ENCODE results near the gene ADCY3. TPM values are rescaled to one million over a fixed set of nuclear protein-coding genes. Genes with fewer than 3 reads are reported as not detected.

The ADCY3 gene
- total RNA-seq, 3 donors from 2014 or later = 24.9 to 30.4 (median 25.3) TPM

DNA sequence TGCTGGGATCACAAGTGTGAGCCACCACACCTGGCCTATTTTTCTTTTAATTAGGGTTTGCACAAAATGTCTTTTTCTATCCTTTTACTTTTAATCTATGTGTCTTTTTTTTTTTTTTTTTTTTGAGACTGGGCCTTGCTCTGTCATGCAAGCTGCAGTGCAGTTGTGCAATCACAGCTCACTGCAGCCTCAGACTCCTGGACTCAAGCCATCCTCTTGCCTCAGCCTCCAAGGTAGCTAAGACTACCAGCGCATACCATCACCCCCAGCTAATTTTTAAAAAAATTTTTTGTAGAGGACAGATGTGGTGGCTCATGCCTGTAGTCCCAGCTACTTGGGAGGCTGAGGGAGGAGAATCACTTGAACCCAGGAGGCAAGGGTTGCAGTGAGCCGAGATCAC lies 27.1 kb downstream of the ADCY3 start:
- no peak overlapping the region for H3K4me3 ChIP-seq
- DNase-seq = no peak
- H3K36me3 ChIP-seq (ENCODE audit: low read depth) = no peaks in the 10 kb centered on the region
- H3K4me1 ChIP-seq (ENCODE audit: low read depth) = no peaks in the 10 kb centered on the region
- intact Hi-C loops (cut with DNase I, micrococcal nuclease) = no loop called here
- TF ChIP-seq, protein P1, sequence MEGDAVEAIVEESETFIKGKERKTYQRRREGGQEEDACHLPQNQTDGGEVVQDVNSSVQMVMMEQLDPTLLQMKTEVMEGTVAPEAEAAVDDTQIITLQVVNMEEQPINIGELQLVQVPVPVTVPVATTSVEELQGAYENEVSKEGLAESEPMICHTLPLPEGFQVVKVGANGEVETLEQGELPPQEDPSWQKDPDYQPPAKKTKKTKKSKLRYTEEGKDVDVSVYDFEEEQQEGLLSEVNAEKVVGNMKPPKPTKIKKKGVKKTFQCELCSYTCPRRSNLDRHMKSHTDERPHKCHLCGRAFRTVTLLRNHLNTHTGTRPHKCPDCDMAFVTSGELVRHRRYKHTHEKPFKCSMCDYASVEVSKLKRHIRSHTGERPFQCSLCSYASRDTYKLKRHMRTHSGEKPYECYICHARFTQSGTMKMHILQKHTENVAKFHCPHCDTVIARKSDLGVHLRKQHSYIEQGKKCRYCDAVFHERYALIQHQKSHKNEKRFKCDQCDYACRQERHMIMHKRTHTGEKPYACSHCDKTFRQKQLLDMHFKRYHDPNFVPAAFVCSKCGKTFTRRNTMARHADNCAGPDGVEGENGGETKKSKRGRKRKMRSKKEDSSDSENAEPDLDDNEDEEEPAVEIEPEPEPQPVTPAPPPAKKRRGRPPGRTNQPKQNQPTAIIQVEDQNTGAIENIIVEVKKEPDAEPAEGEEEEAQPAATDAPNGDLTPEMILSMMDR (IDR thresholded peaks at IDR 0.05) = no peak
- peaks cover 19% of the 10 kb centered on the region for H3K9me3 ChIP-seq
- ATAC-seq = no peak

DNA sequence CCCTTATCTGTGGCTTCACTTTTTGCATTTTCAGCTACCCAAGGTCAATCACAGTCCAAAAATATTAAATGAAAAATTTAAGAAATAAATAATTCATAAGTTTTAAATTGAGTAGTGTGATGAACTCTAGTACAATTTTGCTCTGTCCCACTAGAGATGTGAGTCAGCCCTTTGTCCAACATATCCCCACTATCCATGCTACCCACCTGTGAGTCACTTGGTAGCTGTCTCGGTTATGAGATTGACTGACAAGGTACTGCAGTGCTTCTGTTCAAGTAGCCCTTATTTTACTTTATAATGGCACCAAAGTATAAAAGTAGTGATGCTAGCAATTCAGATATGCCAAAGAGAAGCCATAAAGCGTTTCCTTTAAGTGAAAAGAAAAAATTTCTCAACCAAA lies 28.8 kb downstream of the ADCY3 start:
- H3K4me3 ChIP-seq = no peak overlapping the region
- intact Hi-C loops (cut with DNase I, micrococcal nuclease) = no loop called here
- peaks cover 19% of the 10 kb centered on the region for H3K9me3 ChIP-seq
- TF ChIP-seq, protein P1 (IDR thresholded peaks at IDR 0.05) = no peak
- no peaks in the 10 kb centered on the region for H3K4me1 ChIP-seq (ENCODE audit: low read depth)
- ATAC-seq = no peak
- DNase-seq = no peak
- H3K36me3 ChIP-seq (ENCODE audit: low read depth) = no peaks in the 10 kb centered on the region

DNA sequence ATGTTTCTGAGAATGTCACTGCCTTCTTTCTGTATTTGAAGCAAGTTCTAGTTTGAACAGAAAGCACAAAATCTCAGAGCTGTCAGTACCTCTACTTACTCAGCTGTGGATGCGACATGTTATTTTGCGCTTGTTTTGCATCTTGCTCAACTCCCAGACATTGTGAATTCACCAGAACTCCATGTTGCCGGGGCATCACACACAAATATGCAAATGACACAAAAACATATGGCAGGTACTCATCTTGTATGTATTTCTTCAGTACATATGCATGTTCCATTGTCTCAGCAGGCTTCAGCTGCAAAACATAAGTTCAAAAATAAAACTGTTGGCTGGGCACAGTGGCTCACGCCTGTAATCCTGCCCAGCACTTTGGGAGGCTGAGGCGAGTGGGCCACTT lies 30.8 kb downstream of the ADCY3 start:
- Histone ChIP-seq H3K36me3 (ENCODE audit: low read depth) (no peaks in the 10 kb centered on the region), H3K4me1 (ENCODE audit: low read depth) (no peaks in the 10 kb centered on the region), H3K4me3 (no peak overlapping the region), H3K9me3 (peaks cover 3% of the 10 kb centered on the region)
- TF ChIP-seq, protein P1 (IDR thresholded peaks at IDR 0.05) = no peak
- DNase-seq (no peak), ATAC-seq (no peak)
- intact Hi-C loops (cut with DNase I, micrococcal nuclease) = no loop called here

DNA sequence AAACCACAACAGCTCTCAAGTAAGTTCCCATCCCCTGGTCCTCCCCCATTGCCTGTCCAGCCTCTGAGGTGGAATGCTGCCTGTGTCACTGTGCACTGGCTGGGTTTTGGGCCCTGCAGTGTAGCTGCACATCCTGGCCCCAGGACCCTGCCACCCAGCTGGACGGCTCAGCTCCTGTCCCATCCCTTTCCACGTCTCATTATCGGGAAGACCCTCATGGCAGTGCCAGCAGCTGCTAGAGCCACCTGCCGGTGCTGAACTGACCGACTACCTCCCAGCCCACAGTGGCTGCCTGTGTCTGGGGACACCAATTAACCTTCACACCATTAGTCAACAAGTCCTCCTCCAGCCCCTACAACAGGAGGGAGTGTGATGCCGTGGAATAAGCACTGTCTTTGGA lies 31.9 kb downstream of the ADCY3 start:
- TF ChIP-seq, protein P1 (IDR thresholded peaks at IDR 0.05) = no peak
- H3K36me3 ChIP-seq (ENCODE audit: low read depth) = no peaks in the 10 kb centered on the region
- intact Hi-C loops (cut with DNase I, micrococcal nuclease) = no loop called here
- no peak overlapping the region for H3K4me3 ChIP-seq
- ATAC-seq (no peak), DNase-seq (no peak)
- no peaks in the 10 kb centered on the region for H3K9me3 ChIP-seq
- no peaks in the 10 kb centered on the region for H3K4me1 ChIP-seq (ENCODE audit: low read depth)

DNA sequence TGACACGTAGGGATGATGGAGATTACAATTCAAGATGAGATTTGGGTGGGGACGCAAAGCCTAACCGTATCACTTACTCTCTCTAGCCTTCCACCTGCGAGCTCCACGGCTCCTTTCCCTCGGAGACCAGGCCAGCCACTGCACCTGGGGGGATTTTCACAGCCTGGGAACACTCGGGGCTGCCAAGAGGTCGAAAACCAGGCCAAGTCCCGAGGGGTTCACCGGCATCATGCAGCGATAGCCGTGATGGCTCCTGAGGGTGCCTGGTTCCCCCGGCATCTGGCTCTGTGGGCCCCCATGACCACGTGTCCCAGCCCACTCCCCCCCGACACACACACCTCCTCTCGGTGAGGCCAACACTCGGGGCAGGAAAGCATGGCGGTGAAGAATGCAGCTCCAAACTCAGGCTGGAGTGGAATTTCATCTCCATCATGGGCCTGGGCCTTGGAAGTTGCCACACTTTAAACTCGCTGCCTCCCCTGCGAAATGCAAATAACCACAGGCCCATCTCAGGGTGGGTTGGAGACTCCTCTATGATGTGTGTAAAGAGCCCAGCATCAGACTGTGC lies 32.6 kb downstream of the ADCY3 start:
- intact Hi-C loops (cut with DNase I, micrococcal nuclease) = no loop called here
- no peaks in the 10 kb centered on the region for H3K36me3 ChIP-seq (ENCODE audit: low read depth)
- ATAC-seq (no peak), DNase-seq (no peak)
- no peak overlapping the region for H3K4me3 ChIP-seq
- no peaks in the 10 kb centered on the region for H3K9me3 ChIP-seq
- TF ChIP-seq, protein P1 (IDR thresholded peaks at IDR 0.05) = no peak
- no peaks in the 10 kb centered on the region for H3K4me1 ChIP-seq (ENCODE audit: low read depth)
